ENCODE measurements around the gene CYP4F3.
"Not testable (repeated sequence)": the region's sequence is repeated elsewhere in the genome, so short reads cannot be mapped to it uniquely, and the experiment has no call there.

Gene CYP4F3

DNA sequence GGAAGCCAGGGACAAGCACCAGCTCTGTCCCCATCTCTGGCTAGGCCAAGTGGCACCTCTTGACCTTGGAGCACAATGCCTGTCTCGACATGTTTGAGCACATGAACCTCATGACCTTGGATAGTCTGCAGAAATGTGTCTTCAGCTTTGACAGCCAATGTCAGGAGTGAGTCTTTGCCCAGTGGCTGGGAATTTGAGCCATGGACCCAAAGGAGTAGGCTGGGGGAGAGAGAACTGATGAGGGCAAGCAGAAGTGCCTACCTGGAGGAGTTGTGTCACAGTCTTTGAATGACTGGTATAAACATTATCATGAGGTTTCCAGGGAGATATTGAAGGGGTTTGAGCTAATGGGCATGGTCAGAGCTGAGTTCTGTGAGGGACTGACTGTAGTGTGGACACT is 25.5 kb downstream of the CYP4F3 start:
- DNase-seq, result no peak

DNA sequence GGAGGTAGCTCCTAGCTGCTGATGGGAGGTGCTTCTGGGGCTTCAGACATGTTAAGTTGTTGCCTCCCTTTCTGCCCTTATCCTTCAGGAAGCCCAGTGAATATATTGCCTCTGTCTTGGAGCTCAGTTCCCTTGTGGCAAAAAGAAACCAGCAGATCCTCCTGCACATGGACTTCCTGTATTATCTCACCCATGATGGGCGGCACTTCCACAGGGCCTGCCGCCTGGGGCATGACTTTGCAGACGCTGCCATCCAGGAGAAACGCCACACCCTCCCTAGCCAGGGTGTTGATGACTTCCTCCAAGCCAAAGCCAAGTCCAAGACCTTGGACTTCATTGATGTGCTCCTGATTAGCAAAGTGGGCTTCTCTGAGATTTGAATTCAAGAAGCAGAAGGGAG is 26.2 kb downstream of the CYP4F3 start:
- DNase-seq, result no peak

DNA sequence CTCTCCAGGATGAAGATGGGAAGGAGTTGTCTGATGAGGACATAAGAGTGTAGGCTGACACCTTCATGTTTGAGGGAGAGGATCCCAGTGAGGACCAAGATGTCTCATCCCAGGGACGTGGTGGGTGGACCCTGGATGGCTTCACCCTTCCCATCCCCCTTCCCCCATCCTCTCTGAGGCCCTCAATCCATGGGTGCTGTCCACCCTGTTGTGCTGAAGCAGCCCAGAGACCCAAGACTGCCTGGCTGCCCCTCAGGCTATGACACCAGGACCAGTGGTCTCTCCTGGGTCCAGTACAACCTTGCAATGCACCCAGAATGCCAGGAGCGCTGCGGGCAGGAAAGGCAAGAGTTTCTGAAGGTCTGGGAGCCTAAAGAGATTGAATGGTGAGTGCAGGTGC is 28.7 kb downstream of the CYP4F3 start:
- no peak for DNase-seq

DNA sequence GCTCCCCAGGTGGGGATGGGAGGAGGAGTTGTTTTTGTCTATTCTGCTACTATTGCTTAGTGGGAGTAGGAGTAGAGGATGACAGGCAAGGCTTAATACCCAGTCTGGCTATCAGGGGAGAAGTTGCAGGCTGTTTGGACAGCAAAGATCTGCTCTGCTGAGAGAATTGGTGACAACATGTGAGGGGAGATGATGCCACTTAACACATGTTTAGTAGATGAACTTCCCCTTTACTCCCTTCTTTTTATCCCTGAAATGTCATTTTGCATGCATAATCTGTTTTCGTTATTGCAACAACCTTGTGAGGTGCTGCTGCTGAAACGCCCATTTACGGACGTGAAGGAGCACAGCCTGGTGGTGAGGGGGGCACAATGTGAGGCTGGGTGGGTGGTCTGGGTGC is 29.2 kb downstream of the CYP4F3 start:
- no peak for DNase-seq

DNA sequence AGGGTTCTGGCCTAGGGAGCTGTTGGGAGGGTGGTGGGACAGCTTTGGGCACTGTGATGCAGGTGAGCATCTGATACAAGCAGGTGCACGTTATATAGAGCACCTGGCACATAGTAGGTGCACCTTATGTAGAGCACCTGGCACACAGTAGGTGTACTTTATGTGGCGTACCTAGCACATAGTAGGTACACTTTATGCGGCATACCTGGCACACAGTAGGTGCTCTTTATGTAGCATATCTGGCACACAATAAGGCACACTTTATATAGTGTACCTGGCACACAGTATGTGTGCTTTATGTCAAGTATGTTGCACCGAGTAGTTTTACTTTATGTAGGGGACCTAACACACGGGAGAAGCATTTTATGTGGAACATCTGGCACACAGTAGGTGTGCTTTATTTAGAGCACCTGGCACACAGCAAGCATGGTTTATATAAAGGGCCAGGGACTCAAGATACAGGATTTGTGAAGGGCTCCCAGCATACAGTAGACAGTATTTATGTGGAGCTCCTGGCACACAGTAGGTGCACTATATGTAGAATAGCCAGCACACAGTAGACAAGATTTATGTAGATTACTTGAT is 30.6 kb downstream of the CYP4F3 start:
- no peak for DNase-seq

DNA sequence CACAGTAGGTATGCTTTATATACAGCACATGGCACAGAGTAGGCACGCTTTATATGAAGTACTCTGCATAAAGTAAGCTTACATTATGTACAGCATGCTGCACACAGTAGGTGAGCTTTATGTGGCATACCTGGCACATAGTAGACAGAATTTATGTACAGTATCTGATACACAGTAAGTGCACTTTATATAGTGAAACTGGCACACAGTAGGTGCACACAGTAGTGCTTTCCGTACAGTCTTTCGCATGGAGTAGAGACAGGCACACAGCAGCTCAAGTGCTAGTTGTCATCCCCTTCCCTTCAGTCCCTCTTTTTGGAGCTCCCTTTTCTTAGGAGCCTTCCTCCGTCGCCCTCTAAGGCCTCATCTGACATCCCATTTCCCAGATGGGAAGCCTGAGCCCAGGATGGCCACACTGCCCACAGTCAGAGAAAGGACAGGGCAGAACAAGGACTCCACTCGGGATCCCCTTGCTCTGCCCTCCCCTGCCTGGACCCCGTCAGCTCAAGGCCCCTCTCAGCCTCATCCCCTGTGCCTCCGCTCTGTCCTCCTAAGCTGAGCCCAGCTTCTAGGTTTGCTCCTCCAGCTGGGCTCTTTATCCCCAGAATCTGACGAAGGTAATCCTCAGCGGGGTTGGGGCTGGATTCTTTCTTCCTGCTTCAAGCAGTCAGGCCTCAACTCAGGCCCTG is 31.3 kb downstream of the CYP4F3 start:
- no peak for DNase-seq

DNA sequence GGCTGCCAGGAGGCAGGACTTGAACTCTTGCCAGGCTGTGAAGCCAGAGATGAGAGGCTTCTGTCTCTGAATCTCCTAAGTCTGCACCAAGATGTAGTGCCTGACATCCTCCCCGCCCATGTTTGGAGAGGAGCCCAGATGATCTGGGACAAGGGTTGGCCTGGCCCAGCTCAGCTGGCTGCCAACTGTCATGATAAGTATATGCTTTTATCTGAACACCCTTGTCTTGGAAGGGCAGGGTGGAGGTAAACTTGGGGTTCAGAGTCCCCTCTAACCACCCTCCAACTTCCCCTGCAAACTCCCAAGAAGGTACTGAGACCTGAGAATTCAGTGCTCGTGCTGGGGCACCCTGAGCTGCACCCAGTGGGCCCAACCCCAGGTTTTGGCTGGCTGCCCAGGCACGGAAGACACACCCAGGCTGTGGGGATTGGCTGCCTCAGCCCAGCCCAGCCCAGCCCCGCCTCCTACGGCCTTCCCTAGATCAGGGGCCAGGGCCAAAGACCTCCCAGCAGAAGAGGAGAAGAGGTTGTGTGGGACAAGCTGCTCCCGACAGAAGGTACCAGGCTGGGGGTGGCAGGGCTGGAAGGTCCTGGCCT is 32.0 kb downstream of the CYP4F3 start, which contains the start of gene CYP4F12:
TSS of gene CYP4F12 (plus strand) at position 508 of the 596 bp plus-strand sequence. CDS start 443 bp downstream, outside the sequence.
- peak in 8 of 58 donors; percentile 2 to 51 (median 11) for DNase-seq

DNA sequence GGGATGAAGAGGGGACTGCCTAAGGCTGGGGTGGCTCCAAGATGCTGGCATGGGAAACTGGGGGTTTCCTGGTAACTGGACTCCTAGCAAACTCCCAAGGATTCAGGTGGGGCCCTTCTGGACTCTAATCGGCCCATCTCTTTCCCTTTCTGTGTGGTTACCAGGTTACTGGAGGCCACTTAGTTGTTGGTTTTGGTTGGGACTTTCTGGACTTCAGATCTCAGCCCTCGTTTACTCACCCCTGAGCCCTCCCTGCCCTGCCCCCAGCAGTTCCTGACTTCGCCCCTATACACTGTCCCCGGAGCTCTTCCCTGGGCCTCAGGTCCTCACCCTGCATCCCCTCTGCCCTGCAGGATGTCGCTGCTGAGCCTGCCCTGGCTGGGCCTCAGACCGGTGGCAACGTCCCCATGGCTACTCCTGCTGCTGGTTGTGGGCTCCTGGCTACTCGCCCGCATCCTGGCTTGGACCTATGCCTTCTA is 32.5 kb downstream of the CYP4F3 start:
- DNase-seq, result no peak

DNA sequence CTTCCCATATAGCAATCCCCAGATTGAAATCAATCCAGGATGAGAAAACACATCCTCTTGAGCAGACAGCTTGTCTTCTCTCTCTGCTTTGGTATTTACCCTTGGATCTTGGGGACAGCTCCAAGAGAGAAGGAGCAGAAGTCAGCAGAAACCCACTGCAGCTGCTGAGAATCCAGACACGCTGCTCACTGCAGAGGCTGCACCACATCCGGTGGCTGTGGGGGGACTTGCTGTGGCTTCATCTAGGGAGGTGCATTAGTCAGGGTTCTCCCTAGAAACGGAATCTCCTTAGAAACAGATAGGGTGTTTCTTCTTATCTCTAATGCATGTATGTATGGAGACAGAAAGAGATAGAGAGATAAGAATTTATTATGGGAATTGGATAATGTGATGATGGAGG is 34.9 kb downstream of the CYP4F3 start:
- no peak for DNase-seq

DNA sequence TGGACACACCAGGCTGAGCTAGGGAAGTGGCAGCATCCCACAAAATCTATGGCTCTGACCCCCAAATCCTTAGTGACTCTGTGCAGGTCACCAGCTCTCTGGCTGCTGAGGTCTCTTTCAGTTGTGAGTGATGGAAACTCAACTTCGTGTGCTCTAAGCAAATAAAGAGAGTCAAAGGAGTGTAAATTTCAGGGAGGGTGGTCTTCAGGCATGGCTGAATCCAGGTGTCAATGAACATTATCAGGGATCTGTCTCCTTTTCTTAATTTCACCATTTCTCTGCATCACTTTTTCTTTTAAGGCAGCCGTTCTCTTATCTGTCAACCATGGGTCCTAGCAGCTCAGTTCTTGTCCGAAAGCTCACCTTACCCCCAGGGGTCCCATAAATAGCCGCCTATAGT is 38.4 kb downstream of the CYP4F3 start:
- no peak for DNase-seq

DNA sequence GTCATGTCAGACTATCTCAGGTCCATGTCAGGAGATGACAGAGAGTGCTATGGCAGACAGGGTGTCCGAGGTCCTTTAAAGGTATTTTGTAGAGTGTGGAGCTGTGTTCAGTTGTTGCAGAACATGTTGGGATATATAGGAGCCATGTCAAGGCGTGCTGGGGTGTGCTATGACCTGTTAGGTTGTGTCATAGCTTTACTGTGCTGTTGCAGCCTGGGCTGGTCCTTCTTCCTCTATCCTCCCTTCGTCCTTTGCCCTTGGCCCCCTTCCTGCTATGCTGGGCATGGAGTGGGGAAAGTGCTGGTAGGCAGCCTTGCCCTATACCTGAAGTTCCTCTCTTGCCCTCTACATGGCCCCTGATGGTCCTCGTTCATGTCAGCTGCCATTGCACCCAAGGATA is 39.2 kb downstream of the CYP4F3 start:
- not testable (repeated sequence) for DNase-seq

DNA sequence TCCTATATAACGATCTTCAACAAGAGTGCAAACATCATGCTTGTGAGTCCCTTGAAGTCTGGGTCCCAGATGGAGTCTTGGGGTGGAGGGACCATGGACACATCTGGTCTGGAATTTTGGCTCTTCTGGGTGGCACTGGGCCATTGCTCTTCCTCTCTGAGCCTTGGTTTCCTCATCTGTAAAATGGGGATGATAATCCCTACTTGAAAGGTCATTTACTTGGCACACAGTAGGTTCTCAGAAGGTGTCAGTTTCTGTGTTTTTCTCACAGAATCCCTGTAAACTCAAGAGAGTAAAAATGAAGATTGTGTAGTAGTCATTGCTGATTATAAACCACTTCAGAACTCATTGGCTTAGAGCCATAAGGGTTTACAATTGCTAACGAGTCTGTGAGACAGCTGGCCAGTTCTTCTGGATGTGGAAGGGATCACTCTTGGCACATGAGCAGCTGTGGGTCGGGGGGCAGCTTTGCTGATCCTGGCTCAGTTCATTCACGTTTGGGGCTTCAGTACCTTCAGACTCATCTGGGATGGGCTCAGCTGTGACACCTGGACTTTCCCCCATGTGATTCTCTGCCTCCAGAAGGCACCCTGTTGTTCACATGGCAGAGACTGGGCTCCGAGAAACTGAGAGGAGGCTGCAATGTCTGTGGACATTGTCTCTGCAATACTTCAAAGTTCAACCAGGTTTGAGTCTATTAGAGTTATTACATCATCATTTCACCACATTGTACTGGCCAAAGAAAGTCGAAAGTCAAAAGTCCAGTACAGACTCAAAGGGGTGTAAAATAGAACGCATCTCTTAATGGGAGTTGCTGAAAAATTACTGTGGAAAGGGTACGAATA is 40.0 kb downstream of the CYP4F3 start:
- DNase-seq, result no peak

DNA sequence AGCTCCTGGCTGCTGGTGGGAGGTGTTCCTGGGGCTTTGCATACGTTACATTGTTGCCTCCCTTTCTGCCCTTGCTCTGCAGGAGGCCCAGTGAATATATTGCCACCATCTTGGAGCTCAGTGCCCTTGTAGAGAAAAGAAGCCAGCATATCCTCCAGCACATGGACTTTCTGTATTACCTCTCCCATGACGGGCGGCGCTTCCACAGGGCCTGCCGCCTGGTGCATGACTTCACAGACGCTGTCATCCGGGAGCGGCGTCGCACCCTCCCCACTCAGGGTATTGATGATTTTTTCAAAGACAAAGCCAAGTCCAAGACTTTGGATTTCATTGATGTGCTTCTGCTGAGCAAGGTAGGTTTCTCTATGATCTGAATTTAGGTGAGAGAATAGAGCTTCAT is 42.7 kb downstream of the CYP4F3 start:
- DNase-seq, result no peak

DNA sequence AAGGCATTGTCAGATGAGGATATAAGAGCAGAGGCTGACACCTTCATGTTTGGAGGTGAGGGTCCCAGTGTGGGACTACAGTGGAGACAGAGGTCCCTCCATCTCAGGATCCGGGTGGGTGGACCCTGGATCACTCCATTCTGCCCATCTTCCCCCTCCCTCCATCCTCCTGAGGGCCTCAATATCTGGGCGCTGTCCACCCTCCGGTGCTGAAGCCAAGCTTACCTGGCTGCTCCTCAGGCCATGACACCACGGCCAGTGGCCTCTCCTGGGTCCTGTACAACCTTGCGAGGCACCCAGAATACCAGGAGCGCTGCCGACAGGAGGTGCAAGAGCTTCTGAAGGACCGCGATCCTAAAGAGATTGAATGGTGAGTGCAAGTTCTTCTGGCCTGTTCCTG is 44.1 kb downstream of the CYP4F3 start:
- no peak for DNase-seq

DNA sequence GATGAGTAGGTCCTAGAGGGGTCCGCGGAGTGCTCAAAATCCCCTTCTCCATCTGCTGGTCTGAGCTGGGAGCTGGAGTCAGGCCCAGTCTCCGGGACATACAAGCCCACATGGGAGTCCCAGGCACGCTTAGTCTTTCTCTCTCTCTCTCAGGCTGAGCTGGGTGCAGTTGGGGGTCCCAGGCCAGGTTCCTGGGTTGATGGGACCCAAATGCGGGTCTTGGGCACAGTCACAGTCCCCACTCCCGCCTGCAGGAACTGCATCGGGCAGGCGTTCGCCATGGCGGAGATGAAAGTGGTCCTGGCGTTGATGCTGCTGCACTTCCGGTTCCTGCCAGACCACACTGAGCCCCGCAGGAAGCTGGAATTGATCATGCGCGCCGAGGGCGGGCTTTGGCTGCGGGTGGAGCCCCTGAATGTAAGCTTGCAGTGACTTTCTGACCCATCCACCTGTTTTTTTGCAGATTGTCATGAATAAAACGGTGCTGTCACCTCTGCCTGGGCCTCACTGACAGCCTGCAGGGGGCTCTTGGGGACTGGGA is 56.0 kb downstream of the CYP4F3 start:
- DNase-seq, result no peak

DNA sequence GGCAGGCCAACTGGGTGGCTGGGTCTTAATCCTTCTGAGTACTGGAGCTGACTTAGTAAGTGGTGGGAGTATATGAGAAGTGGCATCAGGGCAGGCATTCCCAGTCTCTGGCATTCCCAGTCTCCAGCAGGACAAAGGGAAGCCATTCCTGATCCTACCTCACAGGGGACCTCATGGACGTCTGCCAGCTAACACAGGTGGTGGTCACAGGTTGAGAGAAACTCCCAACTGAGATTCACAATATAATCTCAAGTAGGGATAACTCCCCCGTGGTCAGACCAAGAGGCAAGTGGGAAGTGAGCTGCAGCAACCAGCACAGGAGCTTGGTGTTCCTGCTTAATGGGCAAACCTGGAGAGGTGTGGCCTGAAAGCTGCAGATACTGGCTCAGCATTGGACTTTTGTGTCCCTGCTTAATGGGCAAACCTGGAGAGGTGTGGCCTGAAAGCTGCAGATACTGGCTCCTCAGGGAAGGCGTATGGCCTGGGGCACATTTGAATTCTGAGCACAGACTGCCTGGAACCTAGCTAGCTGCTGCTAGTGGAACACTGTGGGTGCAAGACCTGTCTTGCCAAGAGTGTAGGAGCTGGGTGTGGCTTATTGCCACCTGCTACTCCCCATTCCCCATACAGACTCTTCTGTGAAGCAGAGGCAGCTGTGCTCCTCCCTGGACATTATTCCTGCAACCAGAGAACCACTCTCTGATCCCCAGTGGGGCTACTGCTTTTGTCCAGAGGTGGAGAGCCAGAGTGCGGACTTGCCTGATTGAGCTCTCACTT is 61.2 kb downstream of the CYP4F3 start:
- DNase-seq, result no peak

DNA sequence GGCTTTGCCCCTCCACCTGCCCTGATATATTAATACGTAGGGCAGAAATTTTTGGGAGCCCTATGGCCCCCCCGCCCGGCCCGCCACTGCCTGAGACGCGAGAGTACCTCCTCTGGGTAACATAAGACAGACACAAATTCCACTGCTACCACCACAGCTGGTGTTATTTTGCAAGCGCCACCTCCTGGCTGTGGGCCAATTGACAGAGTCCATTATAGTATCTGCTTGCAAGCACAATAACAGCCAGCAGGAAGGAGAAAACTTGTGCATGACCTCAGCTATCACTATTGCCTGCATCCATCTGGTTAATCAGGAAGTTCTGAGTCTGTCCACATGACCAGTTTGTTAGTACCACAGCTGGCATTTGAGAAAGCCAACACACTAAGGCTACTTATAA is 61.8 kb downstream of the CYP4F3 start:
- peak in 7 of 58 donors; percentile 0 to 28 (median 2) for DNase-seq

All from anterior cingulate cortex (tissue), 58 donors.